H1 (cell line): ENCODE data around the gene RGP1. TPM values are rescaled to one million over a fixed set of nuclear protein-coding genes. Genes with fewer than 3 reads are reported as not detected.

Experiments used
- BACH1 ChIP-seq: IDR thresholded peaks from 2 replicates; pipeline ENCODE4 v1.6.1; 2012; ENCODE audit warnings: low read length, improper control_type of control experiment
- BCL11A ChIP-seq, 2 experiments: IDR thresholded peaks; one replicate each; pipeline ENCODE4 v1.6.1; 2011; ENCODE audit warnings: low read depth in 2 of 2, low read length in 2 of 2, mild to moderate bottlenecking in 2 of 2
- GABPA ChIP-seq: IDR thresholded peaks from 2 replicates; pipeline ENCODE4 v1.6.1; 2011; ENCODE audit warnings: mild to moderate bottlenecking, low read length, moderate library complexity, borderline replicate concordance; ENCODE audit not compliant: insufficient read depth
- KDM1A ChIP-seq: fragments of 200-600, 300-600 bp; sonication (generic); IDR thresholded peaks from 2 replicates; pipeline ENCODE4 v1.7.1; 2016; ENCODE audit warnings: mild to moderate bottlenecking, low read length, borderline replicate concordance
- polyA plus RNA-seq, 7 experiments: library from polyadenylated mRNA; depleted of rRNA in 3 of 7; stranded (reverse) in 5 of 7; unstranded in 2 of 7; fragments of >200 nt in 5 of 7; fragments of 200-250 nt in 2 of 7; gene quantifications; 1 replicate in 5 of 7; 2 replicates in 1 of 7; 4 replicates in 1 of 7; pipeline versions ENCODE4 v1.2.1 to v1.2.3, GENCODE V29; 2011 to 2013; ENCODE audit warnings: missing spikeins in 2 of 7, mixed read lengths in 2 of 7
- total RNA-seq: library from RNA; stranded (reverse); fragmentation: NEBNext Ultra II Directional; extraction: Animal tissue kit (Norgen Biotek cat#: 25700); gene quantifications from 2 replicates; pipeline ENCODE4 v1.2.1, GENCODE V29; 2021
- TF ChIP-seq, protein P1 (sequence below): IDR thresholded peaks from 2 replicates; pipeline ENCODE4 v1.6.1; 2012; ENCODE audit warnings: inconsistent platforms

RGP1 gene
- total and polyA plus RNA-seq, 2 of the 8 experiments (the other 6 are each of a cell fraction or from before 2014, with no cell fraction given): 11.8 to 22.7 TPM

DNA sequence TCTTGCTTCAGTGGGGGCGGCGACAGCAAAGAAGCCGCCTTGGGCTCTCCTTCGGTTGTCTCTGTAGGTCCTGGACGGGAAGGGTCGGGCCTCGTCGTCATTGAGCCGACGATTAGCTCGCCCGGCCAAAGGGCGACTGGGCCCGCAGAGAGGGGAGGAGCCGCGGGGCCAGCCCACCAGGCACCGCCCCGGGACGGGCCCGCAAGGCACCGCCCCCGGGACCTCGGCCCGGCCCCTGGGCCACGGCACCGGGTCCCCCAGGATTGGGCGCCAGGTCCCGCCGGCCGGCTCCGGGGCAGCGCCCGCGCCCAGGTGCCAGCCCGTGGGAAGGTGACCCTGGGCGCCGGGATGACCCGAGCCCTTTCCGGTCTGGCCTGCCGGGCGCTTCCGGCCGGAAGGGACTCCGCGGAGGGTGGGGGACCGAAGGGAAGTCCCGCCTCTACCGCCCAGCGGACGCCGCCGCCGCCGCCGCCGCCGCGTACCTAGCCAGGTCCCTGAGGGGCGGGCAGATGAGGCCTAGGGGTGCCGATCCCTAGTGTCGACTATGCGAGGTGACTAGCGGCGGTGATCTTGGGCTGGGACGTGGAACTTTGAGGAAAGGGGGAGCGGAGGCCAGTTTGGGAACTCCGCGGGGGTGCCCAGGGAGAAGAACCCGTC lies at the start of gene RGP1, which contains the start of gene GBA2 (continued):
- TF ChIP-seq GABPA (peak; percentile 85; the same call in 1 of the 2 replicates), KDM1A (no peak), BCL11A (IDR thresholded peaks at IDR 0.05; ENCODE audit: low read depth in 2 of 2, low read length in 2 of 2) (no peak), BACH1 (no peak)
- TF ChIP-seq, protein P1, sequence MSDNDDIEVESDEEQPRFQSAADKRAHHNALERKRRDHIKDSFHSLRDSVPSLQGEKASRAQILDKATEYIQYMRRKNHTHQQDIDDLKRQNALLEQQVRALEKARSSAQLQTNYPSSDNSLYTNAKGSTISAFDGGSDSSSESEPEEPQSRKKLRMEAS: no peak
